Activated T-helper 1 cell treated with anti-CD3 and anti-CD28 coated beads, Interleukin-12 subunit alpha, Interleukin-12 subunit beta, Interleukin-2, Interleukin-4 antibody, amounts not matched to agents 30 ng/mL and 10 ng/mL and 1 ng/mL, durations not matched to agents 14 hours and 24 hours and 36 hours (primary cell): Measurements from ENCODE around the gene TUT7. TPM values are rescaled to one million over a fixed set of nuclear protein-coding genes. Genes with fewer than 3 reads are reported as not detected.
"Not testable (repeated sequence)": the region's sequence is repeated elsewhere in the genome, so short reads cannot be mapped to it uniquely, and the experiment has no call there.

ENCODE experiments used
- DNase-seq: peaks from one replicate; pipeline ENCODE4 v3.0.0; 2021; ENCODE audit warnings: low spot score
- H3K27ac Mint-ChIP-seq: one replicate; pipeline ENCODE4 v1.8.0; 2021; ENCODE audit warnings: mild to moderate bottlenecking, mixed read lengths
- H3K27me3 Mint-ChIP-seq: one replicate; pipeline ENCODE4 v1.8.0; 2022; ENCODE audit warnings: mild to moderate bottlenecking, moderate library complexity, mixed read lengths; ENCODE audit not compliant: insufficient read depth
- H3K36me3 Mint-ChIP-seq: one replicate; pipeline ENCODE4 v1.8.0; 2021; ENCODE audit warnings: low read depth, mixed read lengths
- H3K4me1 Mint-ChIP-seq: one replicate; pipeline ENCODE4 v1.8.0; 2021; ENCODE audit warnings: low read depth, mixed read lengths
- H3K4me3 Mint-ChIP-seq: one replicate; pipeline ENCODE4 v1.8.0; 2021; ENCODE audit warnings: mild to moderate bottlenecking, moderate library complexity, mixed read lengths
- H3K9me3 Mint-ChIP-seq: one replicate; pipeline ENCODE4 v1.8.0; 2021; ENCODE audit warnings: mixed read lengths
- intact Hi-C: fragments of 100-400 bp; cut with micrococcal nuclease; formaldehyde crosslinking; loops from one replicate; pipeline ENCODE4 v1.15.1; 2024
- total RNA-seq: library from RNA; stranded (reverse); gene quantifications from 2 replicates; pipeline ENCODE4 v1.2.3, GENCODE V29; 2022

TUT7 gene
- total RNA-seq, 1 donor from 2014 or later = 44.1 TPM

- H3K4me1 Mint-ChIP-seq = peaks cover 9% of the 10 kb centered on the region
- H3K36me3 Mint-ChIP-seq = peaks cover 56% of the 10 kb centered on the region
- no peak overlapping the region for H3K4me3 Mint-ChIP-seq
- H3K9me3 Mint-ChIP-seq = no peaks in the 10 kb centered on the region
- H3K27ac Mint-ChIP-seq = no peak overlapping the region
- DNase-seq = no peak
- intact Hi-C loops = no loop called here
- no peaks in the 10 kb centered on the region for H3K27me3 Mint-ChIP-seq
Observed at GRCh38 chr9:86321373-86321772, 32.8 kb downstream of the TUT7 start.

GRCh38 chr9:86318187-86318586, 36.0 kb downstream of the TUT7 start:
- peaks cover 54% of the 10 kb centered on the region for H3K36me3 Mint-ChIP-seq
- peaks cover 21% of the 10 kb centered on the region for H3K4me1 Mint-ChIP-seq
- intact Hi-C loops = loop anchor here (2.0 kb wide), 1 partner anchor 13 kb away; no protein-coding TSS in a partner anchor
- H3K27me3 Mint-ChIP-seq = no peaks in the 10 kb centered on the region
- no peak overlapping the region for H3K27ac Mint-ChIP-seq
- H3K9me3 Mint-ChIP-seq = no peaks in the 10 kb centered on the region
- no peak for DNase-seq
- no peak overlapping the region for H3K4me3 Mint-ChIP-seq

GRCh38 chr9:86315078-86315477, 39.1 kb downstream of the TUT7 start:
- Mint-ChIP-seq H3K27ac (no peak overlapping the region), H3K27me3 (no peaks in the 10 kb centered on the region), H3K9me3 (no peaks in the 10 kb centered on the region), H3K36me3 (peaks cover 59% of the 10 kb centered on the region), H3K4me3 (no peak overlapping the region), H3K4me1 (peaks cover 17% of the 10 kb centered on the region)
- intact Hi-C loops = no loop called here
- no peak for DNase-seq

- H3K27ac Mint-ChIP-seq, H3K9me3 Mint-ChIP-seq, H3K27me3 Mint-ChIP-seq, intact Hi-C loops, H3K4me3 Mint-ChIP-seq, DNase-seq: not testable (repeated sequence)
- Mint-ChIP-seq H3K4me1 (peaks cover 17% of the 10 kb centered on the region), H3K36me3 (peaks cover 66% of the 10 kb centered on the region)
Observed at GRCh38 chr9:86312959-86313358, 41.3 kb downstream of the TUT7 start.

GRCh38 chr9:86308687-86309086, 45.5 kb downstream of the TUT7 start:
- H3K36me3 Mint-ChIP-seq = peaks cover 70% of the 10 kb centered on the region
- H3K9me3 Mint-ChIP-seq = no peaks in the 10 kb centered on the region
- H3K4me3 Mint-ChIP-seq = no peak overlapping the region
- no peak for DNase-seq
- intact Hi-C loops = no loop called here
- H3K27me3 Mint-ChIP-seq = no peaks in the 10 kb centered on the region
- H3K27ac Mint-ChIP-seq = no peak overlapping the region
- H3K4me1 Mint-ChIP-seq = peaks cover 13% of the 10 kb centered on the region

GRCh38 chr9:86304236-86304730, 49.9 kb downstream of the TUT7 start:
- peaks cover 35% of the 10 kb centered on the region for H3K4me1 Mint-ChIP-seq
- DNase-seq = no peak
- intact Hi-C loops = loop anchor here (2.0 to 5.0 kb wide), 3 partner anchors 15 to 48 kb away; partner anchors contain the start of gene TUT7
- H3K27ac Mint-ChIP-seq = no peak overlapping the region
- H3K36me3 Mint-ChIP-seq = peaks cover 64% of the 10 kb centered on the region
- H3K4me3 Mint-ChIP-seq = no peak overlapping the region
- no peaks in the 10 kb centered on the region for H3K27me3 Mint-ChIP-seq
- H3K9me3 Mint-ChIP-seq = no peaks in the 10 kb centered on the region

- Mint-ChIP-seq H3K27ac (peak overlapping the region; percentile 71), H3K36me3 (peaks cover 68% of the 10 kb centered on the region), H3K4me1 (peaks cover 39% of the 10 kb centered on the region), H3K27me3 (no peaks in the 10 kb centered on the region), H3K9me3 (no peaks in the 10 kb centered on the region), H3K4me3 (peak overlapping the region; percentile 19)
- intact Hi-C loops = loop anchor here (5.0 kb wide), 2 partner anchors 34 to 49 kb away; partner anchors contain the start of gene TUT7
- peak; percentile 43 for DNase-seq
Observed at GRCh38 chr9:86303316-86303975, 50.8 kb downstream of the TUT7 start.

- peaks cover 72% of the 10 kb centered on the region for H3K36me3 Mint-ChIP-seq
- DNase-seq = no peak
- intact Hi-C loops = loop anchor here (5.0 kb wide), 2 partner anchors 36 to 51 kb away; partner anchors contain the start of gene TUT7
- no peak overlapping the region for H3K4me3 Mint-ChIP-seq
- peaks cover 48% of the 10 kb centered on the region for H3K4me1 Mint-ChIP-seq
- no peak overlapping the region for H3K27ac Mint-ChIP-seq
- no peaks in the 10 kb centered on the region for H3K27me3 Mint-ChIP-seq
- H3K9me3 Mint-ChIP-seq = no peaks in the 10 kb centered on the region
Observed at GRCh38 chr9:86301686-86302085, 52.5 kb downstream of the TUT7 start.

- H3K9me3 Mint-ChIP-seq = no peaks in the 10 kb centered on the region
- no peak overlapping the region for H3K4me3 Mint-ChIP-seq
- no peak for DNase-seq
- H3K4me1 Mint-ChIP-seq = peaks cover 52% of the 10 kb centered on the region
- intact Hi-C loops = loop anchor here (5.0 kb wide), 2 partner anchors 37 to 52 kb away; partner anchors contain the start of gene TUT7
- H3K27ac Mint-ChIP-seq = peak overlapping the region; percentile 12
- peaks cover 68% of the 10 kb centered on the region for H3K36me3 Mint-ChIP-seq
- H3K27me3 Mint-ChIP-seq = no peaks in the 10 kb centered on the region
Observed at GRCh38 chr9:86300701-86301100, 53.5 kb downstream of the TUT7 start.

- H3K9me3 Mint-ChIP-seq = no peaks in the 10 kb centered on the region
- H3K36me3 Mint-ChIP-seq = peaks cover 60% of the 10 kb centered on the region
- H3K4me3 Mint-ChIP-seq = no peak overlapping the region
- H3K27me3 Mint-ChIP-seq = no peaks in the 10 kb centered on the region
- no peak for DNase-seq
- no peak overlapping the region for H3K27ac Mint-ChIP-seq
- peaks cover 45% of the 10 kb centered on the region for H3K4me1 Mint-ChIP-seq
- intact Hi-C loops = no loop called here
Observed at GRCh38 chr9:86298873-86299272, 55.3 kb downstream of the TUT7 start.

GRCh38 chr9:86290341-86290740, 63.9 kb downstream of the TUT7 start:
- H3K4me1 Mint-ChIP-seq, H3K9me3 Mint-ChIP-seq, intact Hi-C loops, H3K4me3 Mint-ChIP-seq, DNase-seq, H3K27me3 Mint-ChIP-seq, H3K27ac Mint-ChIP-seq: not testable (repeated sequence)
- peaks cover 19% of the 10 kb centered on the region for H3K36me3 Mint-ChIP-seq

GRCh38 chr9:86288499-86289198, 65.6 kb downstream of the TUT7 start:
- H3K36me3 Mint-ChIP-seq = peaks cover 15% of the 10 kb centered on the region
- H3K4me1 Mint-ChIP-seq = peaks cover under 1% of the 10 kb centered on the region
- H3K27me3 Mint-ChIP-seq = no peaks in the 10 kb centered on the region
- H3K4me3 Mint-ChIP-seq = no peak overlapping the region
- no peaks in the 10 kb centered on the region for H3K9me3 Mint-ChIP-seq
- DNase-seq = no peak
- no peak overlapping the region for H3K27ac Mint-ChIP-seq
- intact Hi-C loops = no loop called here

- Mint-ChIP-seq H3K9me3 (no peaks in the 10 kb centered on the region), H3K27ac (no peak overlapping the region), H3K36me3 (peaks cover 12% of the 10 kb centered on the region), H3K4me3 (no peak overlapping the region), H3K4me1 (peaks cover 8% of the 10 kb centered on the region), H3K27me3 (no peaks in the 10 kb centered on the region)
- intact Hi-C loops = no loop called here
- no peak for DNase-seq
Observed at GRCh38 chr9:86287013-86287412, 67.2 kb downstream of the TUT7 start.
